KMS-11 (cell line): ENCODE data around the gene PSMF1.

Source experiments
- H2AFZ ChIP-seq: fragments of 200-600 bp; sonication (generic); 2 replicates; pipeline ENCODE4 v1.6.1; 2016; ENCODE audit warnings: antibody characterized with exemption, mixed run types, low read depth
- H3K27ac ChIP-seq: fragments of 200-600 bp; sonication (generic); 2 replicates; pipeline ENCODE4 v1.6.1; 2016; ENCODE audit warnings: mild to moderate bottlenecking, mixed run types
- H3K27me3 ChIP-seq: fragments of 200-600 bp; sonication (generic); 2 replicates; pipeline ENCODE4 v1.6.1; 2017; ENCODE audit warnings: mild to moderate bottlenecking, low read depth, mixed run types, moderate library complexity; ENCODE audit not compliant: insufficient read depth
- H3K36me3 ChIP-seq: fragments of 200-600 bp; sonication (generic); 2 replicates; pipeline ENCODE4 v1.6.1; 2017; ENCODE audit warnings: mild to moderate bottlenecking, mixed run types; ENCODE audit not compliant: insufficient read depth
- H3K4me1 ChIP-seq: fragments of 200-600 bp; sonication (generic); 2 replicates; pipeline ENCODE4 v1.6.1; 2016; ENCODE audit warnings: mild to moderate bottlenecking, low read depth, mixed run types; ENCODE audit not compliant: poor library complexity, severe bottlenecking
- H3K4me2 ChIP-seq: fragments of 200-600 bp; sonication (generic); 2 replicates; pipeline ENCODE4 v1.7.0; 2016; ENCODE audit warnings: mild to moderate bottlenecking, mixed run types
- H3K4me3 ChIP-seq: fragments of 200-600 bp; sonication (generic); IDR thresholded peaks from 2 replicates; pipeline ENCODE4 v1.6.1; 2017; ENCODE audit warnings: low read depth, low read length, mixed read lengths; ENCODE audit not compliant: insufficient read depth
- H3K79me2 ChIP-seq: fragments of 200-600 bp; sonication (generic); 2 replicates; pipeline ENCODE4 v1.6.1; 2016; ENCODE audit warnings: low read depth, mixed run types; ENCODE audit not compliant: insufficient read depth
- H3K9ac ChIP-seq: fragments of 200-600 bp; sonication (generic); 2 replicates; pipeline ENCODE4 v1.6.1; 2016; ENCODE audit warnings: mild to moderate bottlenecking, mixed run types
- H4K20me1 ChIP-seq: fragments of 200-600 bp; sonication (generic); 2 replicates; pipeline ENCODE4 v1.6.1; 2016; ENCODE audit warnings: mild to moderate bottlenecking, mixed run types; ENCODE audit not compliant: insufficient read depth
- TF ChIP-seq, protein P1 (sequence below): fragments of 200-600 bp; sonication (generic); conservative IDR thresholded peaks from 2 replicates; pipeline ENCODE4 v1.6.1; 2017; ENCODE audit warnings: low read depth, mild to moderate bottlenecking, antibody characterized with exemption, low read length, moderate library complexity, mixed read lengths

PSMF1 gene

GRCh38 chr20:1189827-1190226, 71.4 kb downstream of the PSMF1 start:
- Histone ChIP-seq H3K4me3 (no peak overlapping the region), H3K36me3 (no peaks in the 10 kb centered on the region), H3K9ac (no peak overlapping the region), H2AFZ (no peak overlapping the region), H3K4me1 (peaks cover 4% of the 10 kb centered on the region), H3K4me2 (no peak overlapping the region), H3K27me3 (0 out of 2 replicates have a peak, but pooled peaks cover 2% of the 10 kb centered on the region), H3K27ac (no peak overlapping the region), H4K20me1 (no peaks in the 10 kb centered on the region), H3K79me2 (no peaks in the 10 kb centered on the region)
- TF ChIP-seq, protein P1, sequence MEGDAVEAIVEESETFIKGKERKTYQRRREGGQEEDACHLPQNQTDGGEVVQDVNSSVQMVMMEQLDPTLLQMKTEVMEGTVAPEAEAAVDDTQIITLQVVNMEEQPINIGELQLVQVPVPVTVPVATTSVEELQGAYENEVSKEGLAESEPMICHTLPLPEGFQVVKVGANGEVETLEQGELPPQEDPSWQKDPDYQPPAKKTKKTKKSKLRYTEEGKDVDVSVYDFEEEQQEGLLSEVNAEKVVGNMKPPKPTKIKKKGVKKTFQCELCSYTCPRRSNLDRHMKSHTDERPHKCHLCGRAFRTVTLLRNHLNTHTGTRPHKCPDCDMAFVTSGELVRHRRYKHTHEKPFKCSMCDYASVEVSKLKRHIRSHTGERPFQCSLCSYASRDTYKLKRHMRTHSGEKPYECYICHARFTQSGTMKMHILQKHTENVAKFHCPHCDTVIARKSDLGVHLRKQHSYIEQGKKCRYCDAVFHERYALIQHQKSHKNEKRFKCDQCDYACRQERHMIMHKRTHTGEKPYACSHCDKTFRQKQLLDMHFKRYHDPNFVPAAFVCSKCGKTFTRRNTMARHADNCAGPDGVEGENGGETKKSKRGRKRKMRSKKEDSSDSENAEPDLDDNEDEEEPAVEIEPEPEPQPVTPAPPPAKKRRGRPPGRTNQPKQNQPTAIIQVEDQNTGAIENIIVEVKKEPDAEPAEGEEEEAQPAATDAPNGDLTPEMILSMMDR, result no peak

DNA sequence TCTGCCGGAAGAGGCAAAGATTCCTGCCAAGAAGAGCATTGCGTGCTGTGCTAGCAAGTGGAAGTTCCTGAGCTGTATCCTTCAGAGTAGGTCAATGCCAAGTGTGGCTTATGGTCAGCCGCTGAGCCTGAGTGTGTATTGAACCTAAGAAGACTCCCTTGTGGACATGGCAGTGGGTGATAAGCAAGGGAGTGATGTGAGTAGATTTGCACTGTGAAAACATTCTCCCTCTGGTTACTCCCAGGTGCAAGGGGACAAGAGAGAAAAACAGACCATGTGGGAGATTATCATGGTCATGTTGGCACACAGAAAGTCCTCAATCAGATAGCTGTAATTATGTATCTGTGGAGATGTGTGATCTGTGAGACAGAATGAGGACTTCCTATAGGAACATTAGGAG, 72.4 kb downstream of the PSMF1 start:
- 0 out of 2 replicates have a peak, but pooled peaks cover 2% of the 10 kb centered on the region for H3K27me3 ChIP-seq
- no peak overlapping the region for H3K27ac ChIP-seq
- H3K36me3 ChIP-seq, result no peaks in the 10 kb centered on the region
- no peaks in the 10 kb centered on the region for H4K20me1 ChIP-seq
- no peak overlapping the region for H2AFZ ChIP-seq
- H3K4me1 ChIP-seq, result peaks cover 4% of the 10 kb centered on the region
- TF ChIP-seq, protein P1, result no peak
- H3K9ac ChIP-seq, result no peak overlapping the region
- H3K4me2 ChIP-seq, result no peak overlapping the region
- no peak overlapping the region for H3K4me3 ChIP-seq
- no peaks in the 10 kb centered on the region for H3K79me2 ChIP-seq

DNA sequence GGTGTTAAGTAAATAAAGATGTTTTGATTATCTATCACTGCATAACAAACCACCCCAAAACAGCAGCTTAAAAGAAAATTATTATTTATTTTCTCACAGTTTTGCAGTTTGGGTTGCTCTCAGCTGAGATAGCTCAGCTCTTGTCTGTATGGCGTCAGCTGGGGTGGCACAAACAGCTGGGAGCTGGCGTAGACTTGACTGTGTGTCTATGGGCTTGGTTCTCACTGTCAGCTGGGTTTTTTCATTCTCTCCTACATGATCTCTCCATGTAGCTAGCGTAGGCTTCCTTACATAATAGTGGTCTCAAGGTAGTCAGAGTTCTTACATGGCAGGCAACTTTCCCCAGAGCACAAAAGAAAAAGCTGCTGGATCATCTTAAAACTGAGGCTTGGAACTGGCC, 72.9 kb downstream of the PSMF1 start:
- H2AFZ ChIP-seq, result no peak overlapping the region
- H4K20me1 ChIP-seq, result no peaks in the 10 kb centered on the region
- no peak overlapping the region for H3K4me2 ChIP-seq
- H3K36me3 ChIP-seq, result no peaks in the 10 kb centered on the region
- TF ChIP-seq, protein P1, result no peak
- H3K9ac ChIP-seq, result no peak overlapping the region
- no peaks in the 10 kb centered on the region for H3K4me1 ChIP-seq
- no peak overlapping the region for H3K27ac ChIP-seq
- H3K79me2 ChIP-seq, result no peaks in the 10 kb centered on the region
- H3K4me3 ChIP-seq, result no peak overlapping the region
- H3K27me3 ChIP-seq, result 0 out of 2 replicates have a peak, but pooled peaks cover 2% of the 10 kb centered on the region

DNA sequence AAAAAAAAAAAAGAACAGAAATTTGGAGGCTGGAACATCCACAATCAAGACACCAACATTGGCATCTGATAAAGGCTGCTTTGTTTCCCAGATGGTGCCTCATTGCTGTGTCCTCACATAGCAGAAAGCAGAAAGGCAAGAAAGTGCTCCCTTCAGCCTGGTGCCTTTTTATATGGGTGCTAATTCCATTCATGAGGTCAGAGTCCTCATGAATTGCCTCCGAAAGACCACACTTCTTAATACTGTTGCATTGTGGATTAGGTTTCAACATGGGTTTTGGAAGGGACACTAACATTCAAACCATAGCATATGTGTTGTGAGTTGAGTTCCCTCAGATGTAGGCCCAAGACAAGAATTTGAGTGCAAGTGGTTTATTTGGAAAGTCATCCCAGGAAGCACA, 76.8 kb downstream of the PSMF1 start:
- Histone ChIP-seq H3K27me3 (no peaks in the 10 kb centered on the region), H3K79me2 (no peaks in the 10 kb centered on the region), H3K9ac (no peak overlapping the region), H3K4me1 (no peaks in the 10 kb centered on the region), H4K20me1 (no peaks in the 10 kb centered on the region), H3K27ac (no peak overlapping the region), H3K4me2 (no peak overlapping the region), H3K36me3 (no peaks in the 10 kb centered on the region), H2AFZ (no peak overlapping the region), H3K4me3 (no peak overlapping the region)
- TF ChIP-seq, protein P1, result no peak
